GM20000 (cell line): ENCODE results near the gene RLIM.

Source experiments
- DNase-seq: peaks from one replicate; pipeline ENCODE4 v3.0.0; 2012; ENCODE audit warnings: low spot score
- CTCF ChIP-seq: IDR thresholded peaks from 2 replicates; pipeline ENCODE4 v1.5.1; 2012; ENCODE audit warnings: mild to moderate bottlenecking, control low read depth; ENCODE audit errors: extremely low read depth, missing control alignments

The RLIM gene

DNA sequence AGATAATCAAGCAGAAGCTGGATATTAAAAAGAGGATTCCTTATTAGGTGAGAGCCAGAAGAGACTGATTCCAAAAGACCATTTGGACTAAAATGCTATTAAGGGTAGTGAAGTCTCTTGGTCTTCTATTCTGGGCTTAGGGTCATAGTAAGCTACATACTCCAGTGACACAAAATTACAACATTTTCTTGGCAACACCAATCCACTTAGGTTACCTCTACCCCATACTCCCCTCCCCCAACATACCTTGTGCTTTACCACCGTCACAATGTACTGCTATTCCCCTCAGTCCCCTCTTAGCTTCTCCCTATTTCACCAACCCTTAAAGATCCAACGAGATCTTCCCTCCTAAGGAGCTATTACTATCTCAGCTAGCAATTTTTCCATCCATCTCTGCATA is 11.4 kb downstream of the RLIM start:
- no peak for TF ChIP-seq CTCF

DNA sequence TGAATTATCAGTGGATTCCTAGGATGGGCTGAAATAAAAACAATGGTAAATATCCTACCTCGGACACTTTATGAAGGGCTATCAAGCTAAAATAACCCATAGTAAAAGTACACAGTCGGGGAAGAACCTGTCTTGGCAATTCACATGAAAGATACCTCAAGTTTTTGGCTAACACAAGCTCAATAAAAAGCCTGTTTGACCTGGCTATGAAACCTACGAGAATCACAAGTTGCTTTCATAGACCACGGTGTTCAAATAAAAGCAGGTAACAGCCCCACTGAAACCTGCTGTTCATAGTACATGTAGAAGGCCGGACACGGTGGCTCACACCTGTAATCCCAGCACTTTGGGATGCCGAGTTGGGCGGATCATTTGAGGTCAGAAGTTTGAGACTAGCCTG is 12.3 kb downstream of the RLIM start:
- TF ChIP-seq CTCF, result no peak
- DNase-seq, result no peak

More for the DNA sequence above, 11.4 kb downstream of the RLIM start:
- no peak for DNase-seq

- DNase-seq, result no peak
- TF ChIP-seq CTCF, result no peak
Measured at GRCh38 chrX:74593593-74593992, 20.8 kb downstream of the RLIM start.

GRCh38 chrX:74585766-74586165 is 28.7 kb downstream of the RLIM start:
- TF ChIP-seq CTCF, result no peak
- no peak for DNase-seq

- no peak for DNase-seq
- no peak for TF ChIP-seq CTCF
Measured at GRCh38 chrX:74579597-74580198, 34.7 kb downstream of the RLIM start.

GRCh38 chrX:74578137-74578536 is 36.3 kb downstream of the RLIM start:
- no peak for TF ChIP-seq CTCF
- DNase-seq, result no peak

DNA sequence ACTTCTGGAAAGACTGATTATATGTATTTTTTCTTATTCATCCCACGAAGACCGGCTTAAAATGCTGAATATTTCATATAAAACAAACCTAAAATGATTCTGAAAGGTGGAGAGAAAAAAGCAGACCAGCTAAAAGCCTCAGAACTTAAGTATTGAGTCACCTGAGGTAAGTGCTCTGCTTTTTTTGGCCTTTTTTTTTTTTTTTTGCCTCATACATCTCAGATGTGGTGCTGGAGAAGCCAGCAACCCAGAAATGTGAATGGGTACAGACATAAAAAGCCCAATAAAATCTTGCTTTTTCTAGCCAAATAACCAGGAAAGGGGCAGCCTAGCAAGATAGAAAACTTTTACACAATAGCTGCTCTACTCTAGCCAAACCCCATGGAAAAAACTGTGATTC is 57.0 kb downstream of the RLIM start:
- no peak for DNase-seq

More for the DNA sequence above, 57.0 kb downstream of the RLIM start:
- no peak for TF ChIP-seq CTCF
